HepG2 (cell line): ENCODE measurements around the gene CDR2L. TPM values are rescaled to one million over a fixed set of nuclear protein-coding genes. Genes with fewer than 3 reads are reported as not detected.

ENCODE experiments used
- HHEX ChIP-seq: IDR thresholded peaks from 2 replicates; pipeline ENCODE4 v1.6.1; 2016; ENCODE audit warnings: control low read depth
- MEIS1 ChIP-seq: sonication (generic); formaldehyde crosslinking; IDR thresholded peaks from 2 replicates; pipeline ENCODE4 v1.9.0; 2021; ENCODE audit warnings: mild to moderate bottlenecking, missing genetic modification reagents, moderate library complexity, borderline replicate concordance
- MXI1 ChIP-seq: IDR thresholded peaks from 3 replicates; pipeline ENCODE4 v1.6.1; 2012; ENCODE audit warnings: low read depth, low read length, inconsistent platforms, borderline replicate concordance
- NCOA5 ChIP-seq: sonication (generic); formaldehyde crosslinking; IDR thresholded peaks from 2 replicates; pipeline ENCODE4 v1.4.0; 2020; ENCODE audit warnings: missing genetic modification reagents
- NCOR1 ChIP-seq: fragments of 200-600 bp; sonication (generic); IDR thresholded peaks from 2 replicates; pipeline ENCODE4 v1.7.0; 2017; ENCODE audit warnings: antibody characterized with exemption, low read length, borderline replicate concordance
- NFYB ChIP-seq: sonication (generic); formaldehyde crosslinking; IDR thresholded peaks from 2 replicates; pipeline ENCODE4 v1.4.0; 2020; ENCODE audit warnings: missing genetic modification reagents
- NR2C2 ChIP-seq: sonication (generic); formaldehyde crosslinking; IDR thresholded peaks from 2 replicates; pipeline ENCODE4 v1.4.0; 2020; ENCODE audit warnings: missing genetic modification reagents, mild to moderate bottlenecking, moderate library complexity, borderline replicate concordance
- SMARCE1 ChIP-seq: fragments of 450-650 bp; IDR thresholded peaks from 2 replicates; pipeline ENCODE4 v1.6.1; 2017; ENCODE audit warnings: borderline replicate concordance
- SRSF1 ChIP-seq: fragments of 200-400 bp; formaldehyde crosslinking; optimal IDR thresholded peaks from 2 replicates; pipeline ENCODE3; 2017; ENCODE audit warnings: mild to moderate bottlenecking, low read depth, low read length, moderate library complexity
- SSRP1 ChIP-seq: IDR thresholded peaks from 2 replicates; pipeline ENCODE4 v1.6.1; 2016; ENCODE audit warnings: control low read depth
- TBX2 ChIP-seq: sonication (generic); formaldehyde crosslinking; IDR thresholded peaks from 2 replicates; pipeline ENCODE4 v1.5.0; 2020; ENCODE audit warnings: missing genetic modification reagents, mild to moderate bottlenecking, borderline replicate concordance
- ZC3H4 ChIP-seq: sonication (generic); formaldehyde crosslinking; IDR thresholded peaks from 2 replicates; pipeline ENCODE4 v1.4.0; 2020; ENCODE audit warnings: missing genetic modification reagents, borderline replicate concordance
- ZNF24 ChIP-seq: fragments of 450-650 bp; IDR thresholded peaks from 2 replicates; pipeline ENCODE4 v1.6.1; 2017; ENCODE audit warnings: antibody characterized with exemption, mild to moderate bottlenecking
- ZNF275 ChIP-seq: sonication (generic); formaldehyde crosslinking; IDR thresholded peaks from 2 replicates; pipeline ENCODE4 v1.8.0; 2022; ENCODE audit warnings: missing genetic modification reagents, mild to moderate bottlenecking, inconsistent platforms, borderline replicate concordance
- ZNF281 ChIP-seq: sonication (generic); formaldehyde crosslinking; IDR thresholded peaks from 2 replicates; pipeline ENCODE4 v1.4.0; 2020; ENCODE audit warnings: missing genetic modification reagents, borderline replicate concordance
- ZNF331 ChIP-seq: sonication (generic); formaldehyde crosslinking; IDR thresholded peaks from 2 replicates; pipeline ENCODE4 v1.4.0; 2020; ENCODE audit warnings: missing genetic modification reagents
- ZNF550 ChIP-seq: sonication (generic); formaldehyde crosslinking; IDR thresholded peaks from 2 replicates; pipeline ENCODE4 v1.4.0; 2020; ENCODE audit warnings: mild to moderate bottlenecking, missing genetic modification reagents, borderline replicate concordance
- ZNF567 ChIP-seq: sonication (generic); formaldehyde crosslinking; IDR thresholded peaks from 2 replicates; pipeline ENCODE4 v1.8.1; 2023; ENCODE audit warnings: mild to moderate bottlenecking, missing genetic modification reagents, borderline replicate concordance
- ZNF672 ChIP-seq: sonication (generic); formaldehyde crosslinking; IDR thresholded peaks from 2 replicates; pipeline ENCODE4 v1.8.1; 2022; ENCODE audit warnings: missing genetic modification reagents
- ZNF749 ChIP-seq: sonication (generic); formaldehyde crosslinking; IDR thresholded peaks from 2 replicates; pipeline ENCODE4 v1.8.0; 2022; ENCODE audit warnings: mild to moderate bottlenecking, missing genetic modification reagents, moderate library complexity, borderline replicate concordance
- ZNF850 ChIP-seq: sonication (generic); formaldehyde crosslinking; conservative IDR thresholded peaks from 2 replicates; pipeline ENCODE4 v1.9.0; 2021; ENCODE audit warnings: mild to moderate bottlenecking, missing genetic modification reagents
- polyA plus RNA-seq, 8 experiments: library from polyadenylated mRNA; depleted of rRNA in 3 of 8; stranded (reverse) in 7 of 8; unstranded in 1 of 8; fragments of >200 nt; fragmentation: Illumina TruSeq in 4 of 8; extraction: Trizol in 4 of 8; gene quantifications; 2 replicates each; pipeline versions ENCODE4 v1.2.1 to v1.2.3, GENCODE V29; 2011 to 2016; ENCODE audit warnings: low read depth in 4 of 8, missing spikeins in 1 of 8, mixed read lengths in 1 of 8; ENCODE audit not compliant: insufficient read depth in 1 of 8
- total RNA-seq, 5 experiments: library from RNA; depleted of rRNA; stranded (reverse); fragments of >200 nt; fragmentation: Illumina TruSeq; extraction: Trizol; gene quantifications; 2 replicates each; pipeline ENCODE4 v1.2.3, GENCODE V29; 2016; ENCODE audit warnings: low read depth in 1 of 5
- TF ChIP-seq, protein P1 (sequence below): sonication (generic); formaldehyde crosslinking; IDR thresholded peaks from 2 replicates; pipeline ENCODE4 v1.5.1; 2020; ENCODE audit warnings: missing genetic modification reagents, mild to moderate bottlenecking, borderline replicate concordance
- TF ChIP-seq, protein P2 (sequence below): IDR thresholded peaks from 2 replicates; pipeline ENCODE4 v1.6.1; 2016

CDR2L gene
- total and polyA plus RNA-seq, 2 of the 13 experiments (the other 11 are each of a cell fraction or from before 2014, with no cell fraction given) = 1.9 to 2.1 TPM

- TF ChIP-seq NCOA5 (no peak), ZNF672 (no peak), MEIS1 (CRISPR knock-in tag) (peak; percentile 96; the same call in 1 of the 2 replicates), ZNF850 (CRISPR knock-in tag) (no peak), SMARCE1 (no peak), SRSF1 (peak; percentile 45), ZNF749 (CRISPR knock-in tag) (peak; percentile 41; the same call in 1 of the 2 replicates), SSRP1 (CRISPR knock-in tag) (no peak), TBX2 (CRISPR knock-in tag) (peak; percentile 48), NCOR1 (peak; percentile 80), NFYB (peak; percentile 46; the same call in 1 of the 2 replicates), ZC3H4 (no peak), NR2C2 (CRISPR knock-in tag) (peak; percentile 70), ZNF275 (CRISPR knock-in tag) (peak; percentile 24; the same call in 1 of the 2 replicates), ZNF567 (CRISPR knock-in tag) (peak; percentile 74; the same call in 1 of the 2 replicates), MXI1 (peak; percentile 92; the same call in 2 of the 3 replicates), ZNF24 (peak; percentile 96), ZNF550 (peak; percentile 96; the same call in 1 of the 2 replicates), ZNF281 (no peak), ZNF331 (CRISPR knock-in tag) (peak; percentile 97), HHEX (no peak; the same call in 1 of the 2 replicates)
- TF ChIP-seq, protein P1, sequence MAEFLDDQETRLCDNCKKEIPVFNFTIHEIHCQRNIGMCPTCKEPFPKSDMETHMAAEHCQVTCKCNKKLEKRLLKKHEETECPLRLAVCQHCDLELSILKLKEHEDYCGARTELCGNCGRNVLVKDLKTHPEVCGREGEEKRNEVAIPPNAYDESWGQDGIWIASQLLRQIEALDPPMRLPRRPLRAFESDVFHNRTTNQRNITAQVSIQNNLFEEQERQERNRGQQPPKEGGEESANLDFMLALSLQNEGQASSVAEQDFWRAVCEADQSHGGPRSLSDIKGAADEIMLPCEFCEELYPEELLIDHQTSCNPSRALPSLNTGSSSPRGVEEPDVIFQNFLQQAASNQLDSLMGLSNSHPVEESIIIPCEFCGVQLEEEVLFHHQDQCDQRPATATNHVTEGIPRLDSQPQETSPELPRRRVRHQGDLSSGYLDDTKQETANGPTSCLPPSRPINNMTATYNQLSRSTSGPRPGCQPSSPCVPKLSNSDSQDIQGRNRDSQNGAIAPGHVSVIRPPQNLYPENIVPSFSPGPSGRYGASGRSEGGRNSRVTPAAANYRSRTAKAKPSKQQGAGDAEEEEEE (CRISPR knock-in tag) = peak; percentile 97; the same call in 1 of the 2 replicates
- TF ChIP-seq, protein P2, sequence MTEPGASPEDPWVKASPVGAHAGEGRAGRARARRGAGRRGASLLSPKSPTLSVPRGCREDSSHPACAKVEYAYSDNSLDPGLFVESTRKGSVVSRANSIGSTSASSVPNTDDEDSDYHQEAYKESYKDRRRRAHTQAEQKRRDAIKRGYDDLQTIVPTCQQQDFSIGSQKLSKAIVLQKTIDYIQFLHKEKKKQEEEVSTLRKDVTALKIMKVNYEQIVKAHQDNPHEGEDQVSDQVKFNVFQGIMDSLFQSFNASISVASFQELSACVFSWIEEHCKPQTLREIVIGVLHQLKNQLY (CRISPR knock-in tag) = peak; percentile 96
Measured at GRCh38 chr17:75033346-75034235, 46.2 kb downstream of the CDR2L start (continued).
